Measurements from ENCODE around the gene MYBPH.

The MYBPH gene

DNA sequence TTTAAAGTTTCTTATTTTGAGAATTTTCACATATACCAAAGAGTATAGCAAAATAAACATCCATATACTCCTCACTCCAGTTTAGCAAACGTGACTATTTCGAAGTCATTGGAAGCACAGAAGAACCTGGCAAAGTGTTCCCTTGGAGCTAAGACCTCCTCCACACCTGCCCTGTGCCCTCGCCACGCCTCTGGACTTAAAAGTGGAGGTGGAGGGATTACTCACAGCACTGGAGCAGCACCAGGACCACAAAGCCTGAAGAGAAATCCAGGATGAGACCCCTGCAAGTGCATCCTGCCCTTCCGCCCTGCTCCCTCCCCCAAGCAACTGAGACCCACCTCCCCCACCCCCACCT lies 10.4 kb upstream of the MYBPH start:
- no peak overlapping the region for H2AFZ ChIP-seq (ENCODE audit: low read length)
- H3K27ac ChIP-seq (ENCODE audit: low read length), result no peak overlapping the region
- no peaks in the 10 kb centered on the region for H3K9me2 ChIP-seq (replicated peaks; ENCODE audit: insufficient read depth, low read length)
- no peak overlapping the region for H3K9ac ChIP-seq (ENCODE audit: low read length)
- H3K9me3 ChIP-seq (replicated peaks; ENCODE audit: insufficient read depth, low read length), result no peaks in the 10 kb centered on the region
- no peaks in the 10 kb centered on the region for H3K79me2 ChIP-seq (ENCODE audit: low read length)
- DNase-seq, result no peak
- TF ChIP-seq EZH2 (optimal IDR thresholded peaks at IDR 0.05; ENCODE audit: low read depth, low read length) (no peak), EZH2phosphoT487 (IDR thresholded peaks at IDR 0.05; ENCODE audit: low read length) (no peak), CTCF (IDR thresholded peaks at IDR 0.05; ENCODE audit: low read length) (no peak)
- H3K4me2 ChIP-seq (ENCODE audit: low read depth, low read length), result no peak overlapping the region
- H3K27me3 ChIP-seq (replicated peaks; ENCODE audit: insufficient read depth, low read length), result no peaks in the 10 kb centered on the region
- no peaks in the 10 kb centered on the region for H3K4me1 ChIP-seq (ENCODE audit: low read length)
- no peaks in the 10 kb centered on the region for H3F3A ChIP-seq (ENCODE audit: insufficient read depth, low read length)
- no peak overlapping the region for H3K4me3 ChIP-seq (ENCODE audit: low read length)
- H3K36me3 ChIP-seq (replicated peaks; ENCODE audit: insufficient read depth, low read length), result no peaks in the 10 kb centered on the region
- H4K20me1 ChIP-seq (ENCODE audit: insufficient read depth, low read length), result no peaks in the 10 kb centered on the region

DNA sequence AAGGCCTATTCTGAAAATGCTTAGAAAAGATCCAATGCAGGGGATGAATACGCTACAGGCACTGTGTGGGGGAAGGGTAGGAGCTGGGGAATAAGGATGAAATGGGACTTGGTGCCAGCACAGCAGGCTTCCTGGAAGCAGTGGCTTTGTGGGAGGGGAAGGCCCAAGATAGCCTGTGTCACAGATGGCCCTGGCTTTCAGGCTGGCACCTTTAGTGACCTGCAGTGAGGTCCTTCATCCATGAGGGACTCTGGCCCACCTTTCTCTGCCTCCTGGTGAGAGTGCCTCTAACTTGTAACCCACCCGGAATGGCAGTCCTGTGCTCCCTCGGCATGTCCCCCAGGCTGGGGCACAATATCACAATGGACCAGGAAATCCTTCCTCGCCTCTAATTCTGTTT lies 10.0 kb upstream of the MYBPH start:
- DNase-seq, result no peak
- no peaks in the 10 kb centered on the region for H3K79me2 ChIP-seq (ENCODE audit: low read length)
- no peak overlapping the region for H3K4me2 ChIP-seq (ENCODE audit: low read depth, low read length)
- TF ChIP-seq EZH2 (optimal IDR thresholded peaks at IDR 0.05; ENCODE audit: low read depth, low read length) (no peak), CTCF (IDR thresholded peaks at IDR 0.05; ENCODE audit: low read length) (no peak), EZH2phosphoT487 (IDR thresholded peaks at IDR 0.05; ENCODE audit: low read length) (no peak)
- H3F3A ChIP-seq (ENCODE audit: insufficient read depth, low read length), result no peaks in the 10 kb centered on the region
- H2AFZ ChIP-seq (ENCODE audit: low read length), result no peak overlapping the region
- no peak overlapping the region for H3K9ac ChIP-seq (ENCODE audit: low read length)
- H4K20me1 ChIP-seq (ENCODE audit: insufficient read depth, low read length), result no peaks in the 10 kb centered on the region
- no peaks in the 10 kb centered on the region for H3K27me3 ChIP-seq (replicated peaks; ENCODE audit: insufficient read depth, low read length)
- H3K4me3 ChIP-seq (ENCODE audit: low read length), result no peak overlapping the region
- H3K27ac ChIP-seq (ENCODE audit: low read length), result no peak overlapping the region
- H3K9me3 ChIP-seq (replicated peaks; ENCODE audit: insufficient read depth, low read length), result no peaks in the 10 kb centered on the region
- no peaks in the 10 kb centered on the region for H3K36me3 ChIP-seq (replicated peaks; ENCODE audit: insufficient read depth, low read length)
- H3K9me2 ChIP-seq (replicated peaks; ENCODE audit: insufficient read depth, low read length), result no peaks in the 10 kb centered on the region
- H3K4me1 ChIP-seq (ENCODE audit: low read length), result peaks cover 4% of the 10 kb centered on the region; the same call in 1 of the 2 replicates

DNA sequence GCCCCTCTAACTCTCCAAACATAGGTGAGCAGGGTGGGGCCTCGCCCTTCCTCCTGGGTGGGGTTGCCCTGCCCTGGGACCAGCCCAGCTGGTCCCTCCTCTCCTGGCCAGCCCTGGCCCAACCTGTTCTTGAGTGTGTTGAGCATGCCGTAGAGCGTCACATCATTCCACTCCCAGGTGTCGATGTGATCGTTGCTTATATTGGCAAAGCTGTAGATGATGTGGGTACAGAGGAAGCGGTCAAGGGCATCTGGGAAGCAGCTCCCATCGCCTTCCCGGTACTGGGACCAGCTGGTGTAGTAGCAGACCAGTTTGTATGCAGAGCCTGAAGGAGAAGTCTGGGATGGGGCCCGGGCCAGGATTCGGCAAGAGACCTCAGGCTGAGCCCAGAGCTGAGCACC lies 9.4 kb upstream of the MYBPH start:
- Histone ChIP-seq H3K9ac (ENCODE audit: low read length) (no peak overlapping the region), H3F3A (ENCODE audit: insufficient read depth, low read length) (no peaks in the 10 kb centered on the region), H3K27me3 (replicated peaks; ENCODE audit: insufficient read depth, low read length) (no peaks in the 10 kb centered on the region), H3K79me2 (ENCODE audit: low read length) (no peaks in the 10 kb centered on the region), H3K9me2 (replicated peaks; ENCODE audit: insufficient read depth, low read length) (no peaks in the 10 kb centered on the region), H3K4me1 (ENCODE audit: low read length) (peaks cover 4% of the 10 kb centered on the region; the same call in 1 of the 2 replicates), H3K9me3 (replicated peaks; ENCODE audit: insufficient read depth, low read length) (no peaks in the 10 kb centered on the region), H3K36me3 (replicated peaks; ENCODE audit: insufficient read depth, low read length) (no peaks in the 10 kb centered on the region), H3K4me3 (ENCODE audit: low read length) (no peak overlapping the region), H4K20me1 (ENCODE audit: insufficient read depth, low read length) (no peaks in the 10 kb centered on the region), H3K4me2 (ENCODE audit: low read depth, low read length) (no peak overlapping the region), H2AFZ (ENCODE audit: low read length) (no peak overlapping the region), H3K27ac (ENCODE audit: low read length) (no peak overlapping the region)
- no peak for TF ChIP-seq CTCF (IDR thresholded peaks at IDR 0.05; ENCODE audit: low read length)
- TF ChIP-seq EZH2phosphoT487 (IDR thresholded peaks at IDR 0.05; ENCODE audit: low read length), result no peak
- no peak for TF ChIP-seq EZH2 (optimal IDR thresholded peaks at IDR 0.05; ENCODE audit: low read depth, low read length)
- no peak for DNase-seq

All from MM.1S (cell line).